Measurements from ENCODE around the gene POLR3H.

DNA sequence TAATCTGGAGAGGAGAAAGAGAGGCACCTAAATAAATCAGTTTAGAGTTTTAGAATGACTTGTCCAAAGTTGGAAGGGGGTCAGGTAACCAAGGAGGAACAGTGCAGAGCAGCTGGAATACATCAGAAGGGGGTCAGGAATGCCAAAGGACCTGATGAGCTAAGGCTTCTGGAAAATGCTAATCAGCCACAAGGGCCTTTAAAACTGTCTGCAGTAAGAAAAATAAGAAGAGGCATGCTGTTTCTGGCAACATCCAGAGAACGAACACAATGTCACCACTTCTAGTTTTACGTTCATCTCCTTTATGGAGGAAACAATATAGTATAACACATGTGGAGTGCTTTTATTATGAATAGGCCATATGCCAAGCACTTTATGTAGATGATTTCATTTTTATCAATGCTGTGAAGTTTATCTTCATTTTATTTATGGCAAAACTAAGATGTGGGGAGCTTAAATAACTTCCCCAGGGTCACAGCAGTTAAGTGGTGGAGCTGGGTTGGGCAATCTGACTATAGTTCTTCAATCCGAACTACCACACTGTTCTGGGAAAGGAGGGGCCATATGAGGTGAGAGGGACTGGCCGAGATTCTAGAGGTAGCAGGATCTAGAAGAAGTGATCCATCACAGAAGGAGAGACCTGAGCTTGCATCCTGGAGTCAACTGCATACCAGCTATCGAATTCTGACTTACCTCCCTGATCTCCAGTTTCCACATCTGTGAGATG is 52.7 kb downstream of the POLR3H start:
- TF ChIP-seq POLR2A (IDR thresholded peaks at IDR 0.05; ENCODE audit: low read length) (no peak), GATA1 (IDR thresholded peaks at IDR 0.05; ENCODE audit: low read depth, low read length) (no peak)

All from erythroblast (primary cell).